IPS DF 4.7 (cell line): ENCODE results near the gene MBD3L1.

Experiments
- DNase-seq: peaks from one replicate; pipeline ENCODE4 v3.0.0-alpha.2; 2013; ENCODE audit warnings: low spot score; ENCODE audit errors: extremely low read depth

Gene MBD3L1

DNA sequence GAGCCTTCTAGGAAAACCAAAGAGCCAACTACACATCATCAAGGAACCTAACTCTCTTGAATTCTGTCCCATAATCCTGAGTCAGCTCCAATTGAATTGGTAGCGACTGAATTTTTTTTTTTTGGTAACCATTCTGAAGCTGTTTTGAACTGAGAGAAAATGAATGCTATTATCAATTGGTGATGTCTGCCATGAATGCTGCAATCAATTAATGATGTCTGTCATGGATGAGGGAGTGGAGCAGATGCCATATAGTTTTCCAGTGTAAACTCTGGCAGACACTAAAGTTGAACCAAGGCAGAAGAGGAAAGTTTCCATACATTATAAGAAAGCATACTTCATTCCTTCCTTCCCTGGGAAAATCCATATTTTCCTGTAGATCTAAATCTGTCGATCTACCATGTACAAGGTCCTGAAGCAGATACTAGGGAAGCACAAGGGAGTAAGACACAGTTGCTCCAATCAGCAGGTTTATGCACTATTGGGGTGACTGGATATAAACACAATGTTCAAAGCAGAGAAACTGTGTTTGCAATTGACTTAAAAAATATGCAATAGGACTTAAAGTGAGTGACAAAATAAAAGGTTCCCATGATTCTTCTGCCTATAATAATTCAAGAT, 48.8 kb downstream of the MBD3L1 start:
- no peak for DNase-seq

DNA sequence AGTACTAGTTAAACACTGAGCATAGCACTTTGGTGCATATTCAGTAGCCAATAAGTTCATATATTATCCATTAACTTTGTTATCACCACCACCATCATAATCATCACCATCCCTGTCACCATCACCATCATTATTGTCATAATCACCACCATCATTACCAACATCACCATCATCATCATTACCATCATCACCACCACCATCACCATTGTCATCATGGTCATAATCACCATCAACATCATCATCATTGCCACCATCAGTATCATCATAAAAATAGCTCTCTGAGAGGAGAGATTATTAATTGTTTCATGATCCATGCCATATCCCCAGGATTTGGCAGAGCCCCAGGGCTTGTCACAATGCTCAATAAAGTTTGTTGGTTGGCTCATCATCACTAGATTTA, 49.3 kb downstream of the MBD3L1 start:
- DNase-seq, result no peak

DNA sequence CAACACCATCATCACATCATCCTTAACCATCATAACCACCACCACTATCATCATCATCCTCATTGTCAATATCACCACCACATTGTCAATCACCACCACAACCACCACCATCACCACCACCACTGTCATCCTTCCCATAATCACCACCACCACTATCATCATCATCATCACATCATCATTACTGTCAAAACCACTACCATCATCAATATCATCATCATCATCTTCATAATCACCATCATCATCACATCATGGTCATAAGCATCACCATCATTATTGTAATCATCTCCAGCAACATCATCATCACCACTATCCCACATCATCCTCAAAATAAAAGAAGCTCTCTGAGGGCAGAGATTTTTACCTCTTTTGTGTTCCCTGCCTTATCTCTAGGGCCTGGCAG, 52.2 kb downstream of the MBD3L1 start:
- DNase-seq, result no peak

DNA sequence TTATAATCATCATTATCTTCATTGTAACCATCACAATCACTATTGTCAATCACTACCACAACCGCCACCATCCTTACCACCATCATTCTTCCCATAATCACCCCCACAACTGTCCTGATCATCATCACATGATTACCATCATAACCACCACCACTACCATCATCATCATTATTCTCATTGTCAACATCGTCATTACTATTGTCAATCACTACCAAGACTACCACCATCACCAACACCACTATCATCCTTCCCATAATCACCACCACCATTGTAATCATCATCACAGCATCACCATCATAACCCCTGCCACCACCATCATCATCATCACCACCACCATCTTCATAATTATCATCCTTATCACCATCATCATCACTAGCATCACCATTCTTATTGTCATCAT, 55.2 kb downstream of the MBD3L1 start:
- no peak for DNase-seq

DNA sequence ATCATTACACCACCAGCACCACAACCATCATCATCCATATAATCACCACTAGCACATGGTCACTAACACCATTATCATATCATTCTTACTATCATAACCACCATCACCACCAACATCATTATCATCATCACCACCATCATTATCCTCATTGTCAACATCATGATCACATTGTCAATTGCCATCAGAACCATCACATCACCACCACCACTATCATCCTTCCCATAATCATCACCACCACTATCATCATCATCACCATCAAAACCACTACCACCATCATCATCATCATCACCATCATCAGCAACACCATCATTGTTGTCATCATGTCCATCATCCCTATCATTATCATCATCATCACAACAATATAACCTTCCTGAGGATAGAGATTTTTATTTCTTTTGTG, 58.1 kb downstream of the MBD3L1 start:
- DNase-seq, result no peak
